Measurements from ENCODE around the gene NFASC. TPM values are rescaled to one million over a fixed set of nuclear protein-coding genes. Genes with fewer than 3 reads are reported as not detected.

Gene NFASC
- total and polyA plus RNA-seq, 2 experiments from 2014 or later: 3.9 to 11.7 TPM

- Histone ChIP-seq H3K79me2 (replicated peaks; ENCODE audit: insufficient read depth) (no peaks in the 10 kb centered on the region), H3K9me2 (ENCODE audit: insufficient read depth) (no peaks in the 10 kb centered on the region), H3K36me3 (ENCODE audit: insufficient read depth) (no peaks in the 10 kb centered on the region), H4K20me1 (replicated peaks; ENCODE audit: insufficient read depth) (peaks cover 9% of the 10 kb centered on the region), H3K4me3 (no peak overlapping the region), H3F3A (replicated peaks; ENCODE audit: low read depth) (no peaks in the 10 kb centered on the region), H2AFZ (no peak overlapping the region), H3K27ac (ENCODE audit: low read depth) (no peak overlapping the region), H3K27me3 (ENCODE audit: insufficient read depth) (peaks cover 7% of the 10 kb centered on the region; the same call in 1 of the 2 replicates), H3K4me1 (ENCODE audit: insufficient read depth) (peaks cover 37% of the 10 kb centered on the region), H3K4me2 (peak overlapping the region; percentile 55; the same call in 1 of the 2 replicates)
- H3K4me1 Mint-ChIP-seq: peaks cover 45% of the 10 kb centered on the region
- DNase-seq (ENCODE audit: low spot score) (no peak), ATAC-seq (no peak)
- TF ChIP-seq JUNB (IDR thresholded peaks at IDR 0.05; ENCODE audit: unreplicated experiment) (no peak), ETS1 (IDR thresholded peaks at IDR 0.05) (no peak), CREB1 (CRISPR knock-in tag; IDR thresholded peaks at IDR 0.05; ENCODE audit: low read depth) (no peak), POLR2AphosphoS5 (IDR thresholded peaks at IDR 0.05; ENCODE audit: low read depth) (no peak), EZH2 (IDR thresholded peaks at IDR 0.05; ENCODE audit: low read depth, unreplicated experiment) (no peak), STAT1 (IDR thresholded peaks at IDR 0.05; ENCODE audit: unreplicated experiment) (no peak), ZNF114 (CRISPR knock-in tag; IDR thresholded peaks at IDR 0.05) (no peak), CTCF (conservative IDR thresholded peaks at IDR 0.05; ENCODE audit: low read depth in 2 of 2) (no peak), REST (IDR thresholded peaks at IDR 0.05; ENCODE audit: unreplicated experiment) (no peak), NANOG (IDR thresholded peaks at IDR 0.05; ENCODE audit: borderline replicate concordance) (no peak), ZNF331 (CRISPR knock-in tag; IDR thresholded peaks at IDR 0.05; ENCODE audit: low read depth) (no peak), ZNF462 (CRISPR knock-in tag; IDR thresholded peaks at IDR 0.05) (no peak), EZH2phosphoT487 (IDR thresholded peaks at IDR 0.05; ENCODE audit: unreplicated experiment) (no peak)
- no peak overlapping the region; the same call in 2 of the 3 replicates for H3K4me3 Mint-ChIP-seq
- no peak overlapping the region for H3K27ac Mint-ChIP-seq
- peaks cover 16% of the 10 kb centered on the region for H3K27me3 Mint-ChIP-seq (ENCODE audit: insufficient read depth, low read depth, poor library complexity)
- peaks cover 2% of the 10 kb centered on the region; the same call in 1 of the 3 replicates for H3K36me3 Mint-ChIP-seq (ENCODE audit: low read depth)
- H3K9me3 Mint-ChIP-seq: no peaks in the 10 kb centered on the region
Measured at GRCh38 chr1:204830747-204831146, 39.9 kb upstream of the NFASC start.
